Left ventricle myocardium inferior (tissue), 1 donor: ENCODE measurements around the gene BCL2L1. TPM values are rescaled to one million over a fixed set of nuclear protein-coding genes. Genes with fewer than 3 reads are reported as not detected.

ENCODE experiments used
- DNase-seq: peaks from one replicate; pipeline ENCODE4 v3.0.0-alpha.2; 2020
- H3K27ac ChIP-seq: fragments of 200-600 bp; replicated peaks from 2 replicates; pipeline ENCODE4 v1.8.0; 2021
- H3K27me3 ChIP-seq: fragments of 200-600 bp; 2 replicates; pipeline ENCODE4 v1.8.0; 2021; ENCODE audit warnings: low read depth
- H3K36me3 ChIP-seq: fragments of 200-600 bp; 2 replicates; pipeline ENCODE4 v1.8.0; 2021
- H3K4me1 ChIP-seq: fragments of 200-600 bp; 2 replicates; pipeline ENCODE4 v1.8.0; 2021
- H3K4me3 ChIP-seq: fragments of 200-600 bp; 2 replicates; pipeline ENCODE4 v1.8.0; 2021; ENCODE audit warnings: mild to moderate bottlenecking, moderate library complexity
- H3K9me3 ChIP-seq: fragments of 200-600 bp; replicated peaks from 2 replicates; pipeline ENCODE4 v1.8.0; 2021
- intact Hi-C: fragments of 100-400 bp; cut with micrococcal nuclease; formaldehyde crosslinking; loops from one replicate; pipeline ENCODE4 v1.11.0; 2022
- total RNA-seq: library from RNA; stranded (reverse); fragmentation: NEBNext Ultra II Directional; extraction: Animal tissue kit (Norgen Biotek cat#: 25700); gene quantifications from one replicate; pipeline ENCODE4 v1.2.1, GENCODE V29; 2021
- TF ChIP-seq, protein P1 (sequence below): fragments of 200-600 bp; IDR thresholded peaks from 2 replicates; pipeline ENCODE4 v1.8.0; 2021; ENCODE audit warnings: antibody characterized with exemption, mild to moderate bottlenecking, borderline replicate concordance
- donor health status: DM: no; HTN: yes; CAD: no; lungs with severe emphysema.

The BCL2L1 gene
- total RNA-seq, 1 donor from 2014 or later: 53.2 TPM

- peaks cover 36% of the 10 kb centered on the region for H3K36me3 ChIP-seq
- TF ChIP-seq, protein P1, sequence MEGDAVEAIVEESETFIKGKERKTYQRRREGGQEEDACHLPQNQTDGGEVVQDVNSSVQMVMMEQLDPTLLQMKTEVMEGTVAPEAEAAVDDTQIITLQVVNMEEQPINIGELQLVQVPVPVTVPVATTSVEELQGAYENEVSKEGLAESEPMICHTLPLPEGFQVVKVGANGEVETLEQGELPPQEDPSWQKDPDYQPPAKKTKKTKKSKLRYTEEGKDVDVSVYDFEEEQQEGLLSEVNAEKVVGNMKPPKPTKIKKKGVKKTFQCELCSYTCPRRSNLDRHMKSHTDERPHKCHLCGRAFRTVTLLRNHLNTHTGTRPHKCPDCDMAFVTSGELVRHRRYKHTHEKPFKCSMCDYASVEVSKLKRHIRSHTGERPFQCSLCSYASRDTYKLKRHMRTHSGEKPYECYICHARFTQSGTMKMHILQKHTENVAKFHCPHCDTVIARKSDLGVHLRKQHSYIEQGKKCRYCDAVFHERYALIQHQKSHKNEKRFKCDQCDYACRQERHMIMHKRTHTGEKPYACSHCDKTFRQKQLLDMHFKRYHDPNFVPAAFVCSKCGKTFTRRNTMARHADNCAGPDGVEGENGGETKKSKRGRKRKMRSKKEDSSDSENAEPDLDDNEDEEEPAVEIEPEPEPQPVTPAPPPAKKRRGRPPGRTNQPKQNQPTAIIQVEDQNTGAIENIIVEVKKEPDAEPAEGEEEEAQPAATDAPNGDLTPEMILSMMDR: no peak
- peaks cover 98% of the 10 kb centered on the region for H3K4me1 ChIP-seq
These were observed 15.9 kb downstream of the BCL2L1 start for GRCh38 chr20:31706607-31707257.

GRCh38 chr20:31705598-31706597, 16.8 kb downstream of the BCL2L1 start:
- peaks cover 34% of the 10 kb centered on the region for H3K36me3 ChIP-seq
- intact Hi-C loops: no loop called here
- peak overlapping the region; percentile 84 for H3K27ac ChIP-seq

More at GRCh38 chr20:31706607-31707257, 15.9 kb downstream of the BCL2L1 start:
- H3K27me3 ChIP-seq: no peaks in the 10 kb centered on the region
- no peaks in the 10 kb centered on the region for H3K9me3 ChIP-seq
- intact Hi-C loops: no loop called here
- peak overlapping the region; percentile 84 for H3K27ac ChIP-seq
- DNase-seq: no peak
- H3K4me3 ChIP-seq: no peak overlapping the region

DNA sequence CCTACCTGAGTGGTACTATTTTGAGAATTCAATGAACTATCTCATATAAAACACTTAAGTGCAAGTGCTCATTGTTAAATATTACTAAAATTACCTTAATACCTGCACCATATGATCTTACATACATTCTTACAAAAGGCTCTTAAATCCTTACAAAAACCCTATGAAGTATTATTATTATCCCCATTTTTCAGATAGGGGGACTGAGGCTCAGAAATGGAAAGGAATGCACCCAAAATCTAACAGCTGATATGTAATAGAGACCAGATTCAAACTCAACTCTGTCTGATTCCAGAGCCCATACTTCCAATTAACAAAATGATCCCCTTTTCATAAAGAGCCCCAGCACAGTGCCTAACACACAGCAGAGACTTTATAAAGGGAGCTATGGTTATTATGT, 17.5 kb downstream of the BCL2L1 start:
- Histone ChIP-seq H3K36me3 (peaks cover 31% of the 10 kb centered on the region), H3K27me3 (no peaks in the 10 kb centered on the region), H3K27ac (peak overlapping the region; percentile 84), H3K4me1 (peaks cover 98% of the 10 kb centered on the region), H3K4me3 (no peak overlapping the region), H3K9me3 (no peaks in the 10 kb centered on the region)
- TF ChIP-seq, protein P1: no peak
- no peak for DNase-seq
- intact Hi-C loops: no loop called here

More at GRCh38 chr20:31705598-31706597, 16.8 kb downstream of the BCL2L1 start:
- no peaks in the 10 kb centered on the region for H3K27me3 ChIP-seq
- no peaks in the 10 kb centered on the region for H3K9me3 ChIP-seq
- TF ChIP-seq, protein P1: no peak
- H3K4me1 ChIP-seq: peaks cover 98% of the 10 kb centered on the region
- no peak overlapping the region for H3K4me3 ChIP-seq
- DNase-seq: no peak

GRCh38 chr20:31704225-31705119, 18.2 kb downstream of the BCL2L1 start:
- Histone ChIP-seq H3K36me3 (peaks cover 27% of the 10 kb centered on the region), H3K27ac (peak overlapping the region; percentile 84), H3K4me1 (peaks cover 98% of the 10 kb centered on the region), H3K9me3 (no peaks in the 10 kb centered on the region), H3K4me3 (no peak overlapping the region), H3K27me3 (no peaks in the 10 kb centered on the region)
- TF ChIP-seq, protein P1: no peak
- peak; percentile 34 for DNase-seq
- intact Hi-C loops: no loop called here

GRCh38 chr20:31701591-31701990, 21.1 kb downstream of the BCL2L1 start:
- Histone ChIP-seq H3K4me1 (peaks cover 98% of the 10 kb centered on the region), H3K36me3 (peaks cover 16% of the 10 kb centered on the region)
- DNase-seq: no peak

More at GRCh38 chr20:31701591-31701990, 21.1 kb downstream of the BCL2L1 start:
- intact Hi-C loops: no loop called here
- TF ChIP-seq, protein P1: no peak
- no peaks in the 10 kb centered on the region for H3K9me3 ChIP-seq
- H3K27ac ChIP-seq: peak overlapping the region; percentile 84
- H3K27me3 ChIP-seq: no peaks in the 10 kb centered on the region
- H3K4me3 ChIP-seq: no peak overlapping the region
